Choroid plexus epithelial cell (primary cell): ENCODE measurements around the gene MYL3.

ENCODE experiments used
- DNase-seq: peaks from one replicate; pipeline ENCODE4 v3.0.0-alpha.2; 2010; ENCODE audit warnings: low read depth
- H3K4me3 ChIP-seq: 2 replicates; pipeline ENCODE4 v1.5.1; 2011; ENCODE audit warnings: low read depth, mild to moderate bottlenecking, control low read depth, low read length, moderate library complexity
- TF ChIP-seq, protein P1 (sequence below): conservative IDR thresholded peaks from 2 replicates; pipeline ENCODE4 v1.5.1; 2011; ENCODE audit warnings: low read depth, mild to moderate bottlenecking, control low read depth, inconsistent platforms, low read length, moderate library complexity

The MYL3 gene

GRCh38 chr3:46844397-46844796, 18.8 kb downstream of the MYL3 start:
- H3K4me3 ChIP-seq = no peak overlapping the region
- DNase-seq = no peak
- TF ChIP-seq, protein P1, sequence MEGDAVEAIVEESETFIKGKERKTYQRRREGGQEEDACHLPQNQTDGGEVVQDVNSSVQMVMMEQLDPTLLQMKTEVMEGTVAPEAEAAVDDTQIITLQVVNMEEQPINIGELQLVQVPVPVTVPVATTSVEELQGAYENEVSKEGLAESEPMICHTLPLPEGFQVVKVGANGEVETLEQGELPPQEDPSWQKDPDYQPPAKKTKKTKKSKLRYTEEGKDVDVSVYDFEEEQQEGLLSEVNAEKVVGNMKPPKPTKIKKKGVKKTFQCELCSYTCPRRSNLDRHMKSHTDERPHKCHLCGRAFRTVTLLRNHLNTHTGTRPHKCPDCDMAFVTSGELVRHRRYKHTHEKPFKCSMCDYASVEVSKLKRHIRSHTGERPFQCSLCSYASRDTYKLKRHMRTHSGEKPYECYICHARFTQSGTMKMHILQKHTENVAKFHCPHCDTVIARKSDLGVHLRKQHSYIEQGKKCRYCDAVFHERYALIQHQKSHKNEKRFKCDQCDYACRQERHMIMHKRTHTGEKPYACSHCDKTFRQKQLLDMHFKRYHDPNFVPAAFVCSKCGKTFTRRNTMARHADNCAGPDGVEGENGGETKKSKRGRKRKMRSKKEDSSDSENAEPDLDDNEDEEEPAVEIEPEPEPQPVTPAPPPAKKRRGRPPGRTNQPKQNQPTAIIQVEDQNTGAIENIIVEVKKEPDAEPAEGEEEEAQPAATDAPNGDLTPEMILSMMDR = no peak

DNA sequence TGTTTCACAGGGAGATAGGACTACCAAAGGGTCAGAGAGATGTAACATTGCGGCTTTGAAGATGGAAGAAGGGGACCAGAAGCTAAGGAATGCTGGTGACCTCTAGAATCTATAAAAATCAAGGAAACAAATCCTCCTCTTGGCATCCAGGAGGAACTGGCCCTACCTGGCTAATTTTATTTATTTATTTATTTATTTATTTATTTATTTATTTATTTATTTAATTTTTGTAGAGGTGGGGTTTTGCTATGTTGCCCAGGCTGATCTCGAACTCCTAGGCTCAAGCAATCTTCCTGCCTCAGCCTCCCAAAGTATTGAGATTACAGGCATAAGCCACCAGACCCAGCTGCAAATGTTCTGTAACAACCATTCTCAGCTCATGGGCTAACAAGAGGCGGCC, 19.7 kb downstream of the MYL3 start:
- TF ChIP-seq, protein P1 = no peak

DNA sequence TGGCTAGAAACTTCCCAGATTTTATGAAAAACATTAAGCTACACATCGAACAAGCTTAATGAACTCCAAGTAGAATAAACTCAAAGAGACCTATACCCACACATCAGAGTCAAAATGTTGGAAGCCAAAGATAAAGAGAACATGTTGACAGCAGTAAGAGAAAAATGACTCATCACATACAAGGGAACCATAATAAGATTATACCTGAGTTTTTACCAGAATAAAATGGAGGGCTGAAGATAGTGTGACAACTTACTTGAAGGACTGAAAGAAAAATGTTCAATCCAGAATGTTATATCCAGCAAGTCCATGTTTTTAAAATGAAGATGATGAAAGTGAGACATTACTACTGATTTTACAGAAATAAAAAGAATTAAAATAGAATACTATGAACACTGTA, 22.8 kb downstream of the MYL3 start:
- DNase-seq = no peak
- TF ChIP-seq, protein P1 = no peak
- no peak overlapping the region for H3K4me3 ChIP-seq

More for the DNA sequence above, 19.7 kb downstream of the MYL3 start:
- no peak overlapping the region for H3K4me3 ChIP-seq
- no peak for DNase-seq

DNA sequence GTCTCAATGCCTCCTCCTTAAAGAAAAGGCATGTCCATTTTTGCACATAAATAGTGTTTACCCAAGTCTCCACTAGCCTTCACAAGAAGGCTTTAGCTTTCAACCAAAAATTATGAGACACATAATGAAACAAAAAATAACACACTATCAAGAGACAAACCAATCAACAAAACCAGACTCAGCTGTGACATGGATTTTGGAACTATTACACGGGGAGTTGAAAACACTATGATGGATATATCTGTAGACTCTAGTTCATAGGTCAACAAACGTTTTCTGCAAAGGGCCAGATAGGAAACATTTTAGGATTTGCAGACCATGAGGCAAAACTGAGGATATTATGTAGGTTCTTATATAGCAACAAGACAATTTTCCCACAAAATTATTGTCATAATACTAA, 24.9 kb downstream of the MYL3 start:
- no peak overlapping the region for H3K4me3 ChIP-seq
- TF ChIP-seq, protein P1 = no peak

DNA sequence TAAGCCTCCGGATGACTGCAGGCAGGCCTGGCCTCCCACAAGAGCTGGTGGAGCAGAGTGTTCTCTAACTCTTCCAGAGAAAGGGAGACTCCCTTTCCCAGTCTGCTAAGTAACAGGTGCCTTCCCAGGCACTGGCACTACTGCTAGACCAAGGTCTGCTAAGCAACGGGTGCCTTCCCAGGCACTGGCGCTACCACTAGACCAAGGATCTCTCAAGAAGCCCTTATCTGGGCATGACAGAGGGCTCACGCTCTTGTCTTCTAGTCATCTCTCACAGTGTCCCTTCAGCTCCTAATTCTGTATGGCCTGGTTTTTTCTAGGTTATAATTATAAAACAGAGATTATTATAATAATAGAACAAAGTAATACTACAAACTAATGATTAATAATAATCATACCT, 27.8 kb downstream of the MYL3 start:
- no peak overlapping the region for H3K4me3 ChIP-seq
- TF ChIP-seq, protein P1 = no peak
- no peak for DNase-seq

More for the DNA sequence above, 24.9 kb downstream of the MYL3 start:
- DNase-seq = no peak

- DNase-seq = no peak
- TF ChIP-seq, protein P1 = no peak
- no peak overlapping the region for H3K4me3 ChIP-seq
These were observed 28.2 kb downstream of the MYL3 start for GRCh38 chr3:46835054-46835453.
